ENCODE measurements around the gene SLC34A2.

The SLC34A2 gene

DNA sequence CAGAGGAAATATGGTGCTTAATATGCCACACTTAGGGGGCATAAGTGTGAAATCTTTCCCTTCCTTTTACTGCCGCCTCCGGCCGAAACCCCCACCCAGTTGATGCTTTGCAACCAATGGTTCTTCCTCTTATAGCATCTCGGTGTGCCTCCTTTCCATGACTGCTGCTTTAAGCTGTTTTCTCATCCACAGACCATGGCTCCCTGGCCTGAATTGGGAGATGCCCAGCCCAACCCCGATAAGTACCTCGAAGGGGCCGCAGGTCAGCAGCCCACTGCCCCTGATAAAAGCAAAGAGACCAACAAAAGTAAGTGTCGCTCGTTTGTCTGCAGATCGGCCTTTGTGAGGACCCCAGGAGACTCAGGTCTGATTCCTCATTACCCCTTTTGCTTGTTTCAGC lies 6.7 kb downstream of the SLC34A2 start:
- DNase-seq: no peak

DNA sequence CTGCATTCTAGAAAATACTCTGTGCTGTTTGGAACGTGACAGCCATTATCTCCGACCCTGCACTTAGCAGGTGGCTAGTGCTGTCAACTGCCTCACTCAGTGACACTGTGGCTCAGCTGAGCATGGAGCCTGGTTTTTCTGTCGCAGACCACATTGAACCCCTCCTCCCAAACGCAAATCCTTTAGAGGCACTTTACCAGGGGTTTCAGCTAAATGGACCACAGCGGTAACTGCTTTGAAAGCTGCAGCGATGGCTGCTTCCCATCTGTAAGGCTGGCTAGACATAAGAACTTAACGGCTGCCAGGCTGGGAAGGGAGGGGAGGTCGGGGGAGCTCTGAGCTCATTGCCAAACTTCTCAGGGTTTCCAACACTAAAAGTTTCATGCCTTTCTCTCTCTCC lies 8.1 kb downstream of the SLC34A2 start:
- DNase-seq: no peak

DNA sequence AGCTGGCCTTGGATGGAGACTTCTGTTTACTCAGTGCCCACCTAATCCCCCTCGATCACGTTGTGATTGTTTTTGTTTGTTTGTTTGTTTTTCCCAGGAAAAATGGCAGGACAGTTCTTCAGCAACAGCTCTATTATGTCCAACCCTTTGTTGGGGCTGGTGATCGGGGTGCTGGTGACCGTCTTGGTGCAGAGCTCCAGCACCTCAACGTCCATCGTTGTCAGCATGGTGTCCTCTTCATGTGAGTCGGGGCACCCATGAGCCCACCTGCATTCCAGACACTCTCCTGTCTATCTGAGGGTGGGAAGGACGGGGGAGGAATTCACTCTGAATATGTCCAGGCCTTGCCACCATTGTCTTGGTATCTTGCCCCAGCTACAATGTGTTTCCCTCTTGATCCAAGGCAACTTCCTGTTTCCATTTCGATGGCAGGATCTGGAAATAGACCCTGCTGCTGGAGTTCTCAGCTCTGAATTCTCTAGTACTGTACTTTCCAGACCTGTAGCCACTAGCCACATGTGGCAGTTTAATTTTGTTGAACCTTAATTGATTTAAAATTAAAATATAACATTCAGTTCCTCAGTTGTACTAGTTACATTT lies 10.5 kb downstream of the SLC34A2 start:
- no peak for DNase-seq

DNA sequence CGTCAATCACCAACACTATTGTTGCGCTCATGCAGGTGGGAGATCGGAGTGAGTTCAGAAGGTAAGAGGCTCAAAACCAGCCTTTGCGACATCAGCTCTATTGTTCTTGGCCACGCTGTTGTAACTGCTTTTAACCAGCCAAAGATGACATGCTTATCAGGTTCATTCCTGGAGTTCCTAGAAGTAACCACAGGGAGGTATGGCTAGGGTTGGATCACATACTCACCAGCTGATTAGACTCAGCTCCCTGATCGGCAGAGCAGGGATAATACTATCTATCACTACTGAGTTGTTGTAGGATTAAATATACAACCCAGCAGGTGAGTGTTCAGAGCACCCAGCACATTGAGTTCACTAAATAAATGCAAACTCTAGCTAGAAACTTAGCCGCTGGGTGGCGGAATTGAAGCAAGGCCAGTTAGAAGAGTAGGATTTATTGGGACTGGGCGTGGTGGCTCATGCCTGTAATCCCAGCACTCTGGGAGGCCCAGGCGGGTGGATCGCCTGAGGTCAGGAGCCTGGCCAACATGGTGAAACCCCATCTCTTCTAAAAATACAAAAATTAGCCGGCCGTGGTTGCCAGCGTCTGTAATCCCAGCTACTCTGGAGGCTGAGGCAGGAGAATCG lies 12.4 kb downstream of the SLC34A2 start:
- no peak for DNase-seq

DNA sequence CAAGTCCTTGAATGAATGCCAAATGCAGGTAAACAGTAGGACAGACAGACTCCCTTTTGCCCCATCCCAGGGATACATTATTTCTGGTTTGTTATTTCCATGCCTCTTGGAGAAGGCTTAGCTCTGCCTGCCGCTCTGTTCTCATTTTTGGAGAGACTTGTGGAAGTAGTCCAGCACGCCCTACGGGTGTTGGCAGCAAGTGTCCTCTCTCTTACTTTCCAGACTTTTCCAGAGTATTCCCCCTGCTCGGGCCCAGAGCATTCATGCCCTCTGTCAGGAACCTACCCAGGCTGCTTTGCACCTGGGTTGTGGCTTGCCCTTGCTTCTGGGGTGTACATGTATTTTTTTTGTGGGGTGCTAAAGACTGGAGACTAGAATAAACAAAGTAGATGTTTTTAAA lies 15.3 kb downstream of the SLC34A2 start:
- DNase-seq: no peak

DNA sequence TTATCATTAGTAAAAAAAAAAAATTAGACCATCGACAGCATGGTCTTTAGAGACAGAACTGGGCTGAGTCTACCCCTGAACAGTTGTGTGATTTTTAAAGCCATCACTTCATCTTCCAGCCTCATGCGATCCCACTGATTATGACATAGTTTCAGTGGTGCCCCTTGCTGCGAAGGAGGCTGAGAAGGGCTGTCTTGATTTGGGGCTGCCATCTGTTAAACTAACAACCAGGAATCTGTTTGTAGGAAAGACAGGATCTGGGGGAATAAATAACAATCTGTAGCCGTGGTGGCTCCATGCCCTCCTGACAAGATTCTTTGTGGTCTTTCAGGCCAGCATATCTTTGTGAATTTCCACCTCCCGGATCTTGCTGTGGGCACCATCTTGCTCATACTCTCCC lies 17.1 kb downstream of the SLC34A2 start:
- DNase-seq: no peak

DNA sequence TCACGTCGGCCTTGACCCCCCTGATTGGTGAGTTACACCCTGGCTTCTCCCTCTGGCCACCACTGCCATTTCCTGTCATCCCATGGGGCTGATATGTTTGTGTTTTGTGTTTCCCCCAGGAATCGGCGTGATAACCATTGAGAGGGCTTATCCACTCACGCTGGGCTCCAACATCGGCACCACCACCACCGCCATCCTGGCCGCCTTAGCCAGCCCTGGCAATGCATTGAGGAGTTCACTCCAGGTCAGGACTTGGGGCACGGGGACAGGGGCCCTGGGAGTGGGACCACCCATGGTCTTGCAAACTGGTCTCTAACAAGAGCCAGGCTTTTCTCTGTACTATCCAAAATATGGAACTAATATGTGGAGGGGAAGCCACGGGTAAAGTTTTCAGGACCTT lies 18.7 kb downstream of the SLC34A2 start:
- DNase-seq: no peak

DNA sequence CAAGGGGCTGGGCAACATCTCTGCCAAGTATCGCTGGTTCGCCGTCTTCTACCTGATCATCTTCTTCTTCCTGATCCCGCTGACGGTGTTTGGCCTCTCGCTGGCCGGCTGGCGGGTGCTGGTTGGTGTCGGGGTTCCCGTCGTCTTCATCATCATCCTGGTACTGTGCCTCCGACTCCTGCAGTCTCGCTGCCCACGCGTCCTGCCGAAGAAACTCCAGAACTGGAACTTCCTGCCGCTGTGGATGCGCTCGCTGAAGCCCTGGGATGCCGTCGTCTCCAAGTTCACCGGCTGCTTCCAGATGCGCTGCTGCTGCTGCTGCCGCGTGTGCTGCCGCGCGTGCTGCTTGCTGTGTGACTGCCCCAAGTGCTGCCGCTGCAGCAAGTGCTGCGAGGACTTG lies 20.6 kb downstream of the SLC34A2 start:
- DNase-seq: no peak

DNA sequence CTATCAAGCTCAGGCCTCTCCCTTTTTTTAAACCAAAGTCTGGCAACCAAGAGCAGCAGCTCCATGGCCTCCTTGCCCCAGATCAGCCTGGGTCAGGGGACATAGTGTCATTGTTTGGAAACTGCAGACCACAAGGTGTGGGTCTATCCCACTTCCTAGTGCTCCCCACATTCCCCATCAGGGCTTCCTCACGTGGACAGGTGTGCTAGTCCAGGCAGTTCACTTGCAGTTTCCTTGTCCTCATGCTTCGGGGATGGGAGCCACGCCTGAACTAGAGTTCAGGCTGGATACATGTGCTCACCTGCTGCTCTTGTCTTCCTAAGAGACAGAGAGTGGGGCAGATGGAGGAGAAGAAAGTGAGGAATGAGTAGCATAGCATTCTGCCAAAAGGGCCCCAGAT lies 21.5 kb downstream of the SLC34A2 start:
- no peak for DNase-seq

DNA sequence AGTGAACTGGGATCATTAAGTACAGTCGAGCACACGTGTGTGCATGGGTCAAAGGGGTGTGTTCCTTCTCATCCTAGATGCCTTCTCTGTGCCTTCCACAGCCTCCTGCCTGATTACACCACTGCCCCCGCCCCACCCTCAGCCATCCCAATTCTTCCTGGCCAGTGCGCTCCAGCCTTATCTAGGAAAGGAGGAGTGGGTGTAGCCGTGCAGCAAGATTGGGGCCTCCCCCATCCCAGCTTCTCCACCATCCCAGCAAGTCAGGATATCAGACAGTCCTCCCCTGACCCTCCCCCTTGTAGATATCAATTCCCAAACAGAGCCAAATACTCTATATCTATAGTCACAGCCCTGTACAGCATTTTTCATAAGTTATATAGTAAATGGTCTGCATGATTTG lies 22.3 kb downstream of the SLC34A2 start:
- DNase-seq: no peak

DNA sequence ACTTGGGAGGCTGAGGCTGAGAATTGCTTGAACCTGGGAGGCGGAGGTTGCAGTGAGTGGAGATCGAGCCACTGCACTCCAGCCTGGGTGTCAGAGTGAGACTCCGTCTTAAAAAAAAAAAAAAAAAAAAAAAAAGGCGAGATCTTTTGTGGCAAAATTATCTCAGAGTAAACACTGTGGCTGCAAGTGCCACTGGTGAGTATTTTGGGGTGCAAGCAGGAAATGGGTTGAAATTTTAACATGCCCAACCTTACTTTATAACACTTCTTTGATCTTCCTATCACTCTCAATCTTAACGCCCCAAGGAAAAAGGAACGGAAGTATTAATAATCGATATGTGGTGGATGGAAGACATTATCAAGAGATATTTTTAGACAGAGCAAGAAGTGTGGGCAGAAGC lies 32.1 kb downstream of the SLC34A2 start:
- DNase-seq: no peak

DNA sequence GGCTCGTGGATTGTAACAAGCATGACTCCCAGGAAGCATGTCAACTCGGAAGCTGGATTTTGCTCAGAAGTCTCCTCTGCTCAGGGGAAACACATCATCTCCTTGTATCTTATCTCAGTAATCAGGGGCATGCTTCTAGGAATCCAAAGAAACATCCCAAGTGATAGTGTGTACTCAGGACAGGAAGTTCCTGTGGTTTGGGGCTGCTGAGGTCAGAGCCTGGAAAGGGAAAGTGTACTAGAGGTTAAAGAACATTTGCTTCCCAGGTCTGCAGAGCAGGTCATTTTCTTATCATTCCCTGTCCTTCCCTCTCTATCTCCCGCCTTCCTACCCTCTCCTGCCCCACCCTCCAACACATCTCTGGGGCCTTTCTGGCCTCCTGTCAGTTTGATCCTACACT lies 38.8 kb downstream of the SLC34A2 start:
- no peak for DNase-seq

DNA sequence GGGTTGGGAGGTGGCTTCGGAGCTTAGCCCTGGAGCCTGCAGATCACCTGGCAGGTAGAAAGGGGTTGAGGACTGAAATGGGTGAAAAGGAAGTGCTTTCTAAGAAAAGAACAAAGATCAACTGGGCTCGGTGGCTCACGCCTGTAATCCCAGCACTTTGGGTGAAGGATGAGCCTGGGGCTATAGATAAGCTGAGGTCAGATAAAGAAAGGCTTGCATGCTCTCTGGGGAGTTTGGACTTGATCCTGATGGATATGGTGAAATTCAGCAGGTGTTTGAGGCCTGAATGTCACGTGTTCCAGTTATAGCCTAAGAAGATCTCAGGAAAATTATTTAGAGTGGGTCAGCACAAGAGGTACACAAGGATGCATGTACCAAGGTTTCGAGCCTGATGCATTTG lies 40.8 kb downstream of the SLC34A2 start:
- DNase-seq: no peak

DNA sequence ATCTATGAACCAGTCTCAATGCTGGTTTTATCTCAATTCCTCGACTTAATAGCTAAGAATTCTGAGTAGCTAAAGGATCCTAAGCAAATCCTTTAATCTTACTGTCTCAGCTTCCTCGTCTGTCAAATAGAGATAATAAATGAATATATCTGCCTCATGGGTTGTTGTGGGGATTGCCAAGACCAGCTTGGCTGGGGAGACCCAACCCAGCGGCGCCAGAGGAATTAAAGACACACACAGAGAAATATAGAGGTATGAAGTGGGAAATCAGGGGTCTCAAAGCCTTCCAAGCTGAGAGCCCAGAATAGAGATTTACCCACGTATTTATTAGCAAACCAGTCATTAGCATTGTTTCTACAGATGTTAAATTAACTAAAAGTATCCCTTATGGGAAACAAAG lies 41.9 kb downstream of the SLC34A2 start:
- no peak for DNase-seq

DNA sequence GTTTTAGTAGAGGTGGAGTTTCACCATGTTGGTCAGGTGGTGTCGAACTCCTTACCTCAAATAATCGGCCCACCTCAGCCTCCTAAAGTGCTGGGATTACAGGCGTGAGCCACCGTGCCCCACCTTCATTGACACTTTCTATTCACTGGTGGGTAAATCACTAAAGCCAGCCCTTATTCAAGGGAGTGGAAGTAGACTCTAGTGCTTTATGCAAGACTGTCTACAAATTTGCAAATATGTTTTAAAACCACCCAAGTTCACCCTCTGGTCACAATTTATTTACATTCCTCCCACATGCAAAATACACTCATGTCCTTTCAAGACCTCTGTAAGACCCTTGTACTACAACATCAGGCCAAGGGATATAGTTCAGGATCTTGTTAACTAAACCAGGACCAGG lies 45.0 kb downstream of the SLC34A2 start:
- no peak for DNase-seq

DNA sequence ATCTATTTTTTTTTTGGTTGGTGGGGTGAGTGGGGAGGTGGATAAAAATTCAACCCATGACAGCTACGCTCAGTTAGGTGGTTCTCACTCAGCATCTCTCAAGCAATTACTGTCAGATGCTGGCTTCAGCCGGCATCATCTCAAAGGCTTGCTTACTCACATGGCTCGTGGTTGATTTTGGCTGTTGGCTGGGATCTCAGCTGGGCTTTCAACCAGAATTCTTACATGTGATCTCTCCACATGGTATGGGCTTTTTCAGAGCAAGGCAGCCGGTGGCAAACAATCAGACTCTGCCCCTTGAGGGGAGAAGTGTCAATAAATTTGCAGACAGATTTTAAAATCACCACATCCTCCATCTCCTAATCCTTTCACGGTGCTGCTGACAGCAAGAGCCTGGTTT lies 47.2 kb downstream of the SLC34A2 start:
- no peak for DNase-seq

DNA sequence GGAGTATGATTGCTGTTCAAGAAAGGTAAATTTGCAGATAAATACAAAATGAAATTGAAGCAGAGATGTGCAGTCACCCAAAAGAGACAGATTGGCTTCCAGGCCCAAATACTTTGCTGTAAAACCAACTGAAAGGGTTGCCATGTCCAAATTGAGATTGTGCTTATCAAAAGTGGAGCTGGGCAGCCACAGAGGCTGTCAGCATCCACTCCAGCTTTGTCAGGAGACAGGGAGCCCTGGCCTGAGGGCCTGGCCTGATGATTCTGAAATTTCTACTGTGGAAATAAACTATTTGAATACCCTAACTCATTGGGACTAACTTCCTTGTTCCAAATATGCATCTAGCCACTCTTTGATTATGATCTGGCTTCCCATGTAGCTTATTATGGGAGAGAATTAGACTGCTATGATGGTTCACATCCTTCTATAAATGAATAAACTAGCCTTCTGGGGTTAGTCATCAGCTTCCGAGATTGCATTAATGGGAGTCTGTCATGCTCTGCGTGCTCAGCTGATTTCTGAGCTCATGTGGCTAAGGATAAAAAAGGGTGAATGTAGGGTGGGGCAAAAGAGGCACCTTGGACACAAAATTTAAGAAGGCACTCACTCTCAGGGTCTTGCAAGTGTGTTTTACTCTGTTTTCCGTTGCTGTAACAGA lies 48.2 kb downstream of the SLC34A2 start:
- DNase-seq: no peak

DNA sequence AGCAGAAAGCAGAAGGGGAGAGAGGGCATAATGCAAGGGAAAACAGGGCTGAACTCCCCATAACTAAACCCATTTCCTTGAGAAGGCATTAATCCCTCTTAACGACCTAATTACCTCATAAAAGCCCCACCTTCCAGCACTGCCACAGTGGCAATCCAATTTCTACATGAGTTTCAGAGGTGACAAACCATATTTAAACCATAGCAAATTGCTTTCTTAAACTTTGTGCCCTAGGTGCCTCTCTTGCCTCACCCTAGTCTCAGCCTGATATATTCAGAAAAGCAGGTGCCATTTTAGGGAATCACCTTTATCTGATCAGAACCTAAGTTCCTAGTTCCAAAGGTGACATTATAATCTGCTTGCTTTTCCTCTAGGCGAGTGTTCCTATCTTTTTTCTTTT lies 48.9 kb downstream of the SLC34A2 start:
- no peak for DNase-seq

DNA sequence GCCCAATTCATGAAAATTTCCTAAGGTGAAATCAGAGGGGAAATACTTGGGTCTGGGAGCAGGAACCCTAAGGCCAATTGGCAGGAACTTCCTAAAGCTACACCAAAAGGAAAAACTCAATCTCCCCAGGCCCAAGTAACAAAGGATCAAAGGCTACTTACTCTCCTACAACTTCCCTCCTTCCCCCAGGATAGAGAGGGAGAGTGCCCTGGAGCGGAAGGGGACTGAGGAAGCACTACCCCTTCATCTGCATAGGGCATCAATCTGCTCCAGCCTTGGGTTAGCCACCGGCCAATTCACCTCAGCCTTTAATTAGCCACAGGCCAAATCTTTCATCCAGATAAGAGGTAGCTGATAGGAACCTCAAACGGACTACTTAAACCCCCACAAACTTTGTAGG lies 55.0 kb downstream of the SLC34A2 start:
- DNase-seq: no peak

DNA sequence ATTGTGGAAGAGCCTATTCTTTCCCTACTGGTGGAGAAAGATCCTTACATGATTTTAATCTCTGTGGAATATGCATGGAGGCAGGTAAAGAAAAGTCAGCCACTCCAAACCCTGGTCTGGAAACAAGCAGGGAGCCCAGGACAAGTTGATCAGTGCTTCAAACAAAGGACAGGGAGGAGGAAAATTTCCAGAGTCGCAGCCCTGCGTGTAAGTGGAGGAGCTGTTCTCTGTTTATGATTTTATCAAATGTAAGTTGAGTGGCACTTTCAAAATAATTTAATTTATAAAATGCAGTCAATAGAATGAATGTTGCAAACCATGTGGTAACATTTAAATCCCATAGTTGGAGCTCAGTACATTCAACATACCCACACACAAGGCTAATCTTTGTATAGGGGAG lies 57.0 kb downstream of the SLC34A2 start:
- no peak for DNase-seq

DNA sequence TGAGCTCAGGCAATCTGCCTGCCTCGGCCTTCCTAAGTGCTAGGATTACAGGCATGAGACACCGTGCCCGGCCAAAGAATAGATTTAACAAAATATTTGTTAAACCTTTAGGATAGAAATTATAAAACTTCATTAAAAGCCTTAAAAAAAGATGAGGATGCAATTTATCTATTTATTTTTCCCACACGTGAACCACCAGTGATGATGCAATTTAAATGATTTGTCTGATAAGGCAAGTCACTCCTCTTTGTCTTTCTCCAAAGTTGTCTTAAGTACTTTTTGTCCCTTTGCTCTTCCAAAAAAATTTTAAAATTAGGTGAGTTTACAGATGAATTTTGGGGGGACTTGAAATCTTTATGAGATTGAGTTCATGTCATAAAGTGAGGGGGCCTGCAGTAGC lies 58.2 kb downstream of the SLC34A2 start:
- no peak for DNase-seq

DNA sequence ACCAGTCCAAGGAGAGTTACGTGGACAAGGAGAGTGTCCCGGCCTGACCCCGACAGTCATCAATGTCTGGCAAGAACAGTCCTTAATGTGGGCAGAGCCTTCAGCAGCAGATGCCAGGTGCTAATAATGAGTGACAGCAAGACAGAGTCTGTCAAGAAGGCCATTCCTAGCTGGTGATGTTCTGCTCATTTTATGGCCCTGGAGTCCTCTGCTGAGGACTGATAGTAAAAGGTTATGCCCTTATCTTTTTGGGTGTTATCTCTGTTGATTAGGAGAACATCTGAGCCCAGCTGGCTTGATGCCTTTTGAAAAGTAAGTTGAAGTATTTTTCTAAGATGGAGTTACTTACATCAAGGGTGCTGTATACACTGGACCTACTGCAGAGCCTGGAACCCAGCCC lies 67.3 kb downstream of the SLC34A2 start:
- peak; percentile 64 for DNase-seq

DNA sequence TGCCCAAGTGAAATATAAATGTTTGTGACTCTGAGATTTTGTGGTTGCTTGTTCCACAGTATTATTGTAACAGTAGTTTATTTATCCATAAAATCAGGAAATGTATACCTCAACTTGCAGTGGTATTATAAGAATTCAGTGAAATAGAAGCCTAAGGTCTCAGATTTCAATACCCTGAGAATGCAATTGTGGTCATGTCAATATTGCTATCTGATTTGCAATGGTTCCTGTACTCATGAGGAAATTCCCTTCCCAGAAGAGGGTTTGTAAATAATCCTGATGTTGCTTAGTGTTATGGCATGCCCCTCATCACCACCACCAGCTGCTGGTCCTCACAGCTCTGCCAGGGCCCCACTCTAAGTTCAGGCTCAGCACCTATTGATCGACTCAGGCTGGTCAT lies 67.8 kb downstream of the SLC34A2 start:
- no peak for DNase-seq

DNA sequence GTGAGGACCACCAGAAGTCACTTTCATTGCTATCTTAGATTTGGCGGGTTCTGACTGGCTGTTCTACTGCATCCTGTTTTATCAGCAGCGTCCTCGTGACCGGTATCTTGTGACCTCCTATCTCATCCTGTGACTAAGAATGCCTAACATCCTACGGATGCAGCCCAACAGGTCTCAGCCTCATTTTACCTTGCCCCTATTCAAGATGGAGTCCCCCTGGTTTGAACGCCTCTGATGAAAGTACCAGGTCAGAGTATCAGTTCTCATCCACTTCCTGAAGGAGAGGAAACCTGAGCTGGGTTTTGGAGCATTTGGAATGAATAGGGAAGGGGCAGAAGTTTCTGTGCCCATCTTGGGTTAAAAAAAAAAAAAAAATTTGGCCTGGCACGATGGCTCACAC lies 70.2 kb downstream of the SLC34A2 start:
- DNase-seq: no peak

All from hematopoietic multipotent progenitor cell treated with erythropoietin and hydrocortisone succinate and interleukin-3 and kit ligand, for 8 days (in vitro differentiated cells).